Mesodermal cell (in vitro differentiated cells): ENCODE measurements around the gene ARHGAP10.
A peak's percentile ranks its signal among the peaks of the same experiment; 100 is the strongest.

Experiments used
- H3K27ac ChIP-seq: 2 replicates; pipeline ENCODE4 v1.7.0; 2013; ENCODE audit warnings: mild to moderate bottlenecking, low read depth, low read length, moderate library complexity; ENCODE audit not compliant: severe bottlenecking
- H3K36me3 ChIP-seq: 2 replicates; pipeline ENCODE4 v1.7.1; 2013; ENCODE audit warnings: mild to moderate bottlenecking, low read length, moderate library complexity; ENCODE audit not compliant: control insufficient read depth, insufficient read depth
- H3K4me1 ChIP-seq: one replicate; pipeline ENCODE4 v1.7.1; 2013; ENCODE audit warnings: mild to moderate bottlenecking, low read length; ENCODE audit not compliant: insufficient read depth, control insufficient read depth, poor library complexity, severe bottlenecking
- H3K4me3 ChIP-seq: 2 replicates; pipeline ENCODE4 v1.7.0; 2013; ENCODE audit warnings: low read length, control low read depth, mild to moderate bottlenecking; ENCODE audit not compliant: insufficient read depth, poor library complexity, severe bottlenecking; ENCODE audit errors: extremely low read depth
- H3K9me3 ChIP-seq: 2 replicates; pipeline ENCODE4 v1.7.1; 2013; ENCODE audit warnings: mild to moderate bottlenecking, low read length, moderate library complexity; ENCODE audit not compliant: control insufficient read depth
- WGBS, 2 experiments: methylation state at CpG; one replicate each; pipeline ENCODE4 v1.1.5; 2013; ENCODE audit warnings: missing lambda C conversion rate in 2 of 2; ENCODE audit not compliant: insufficient coverage in 2 of 2; 5-methylcytosine and 5-hydroxymethylcytosine counted together

Gene ARHGAP10

DNA sequence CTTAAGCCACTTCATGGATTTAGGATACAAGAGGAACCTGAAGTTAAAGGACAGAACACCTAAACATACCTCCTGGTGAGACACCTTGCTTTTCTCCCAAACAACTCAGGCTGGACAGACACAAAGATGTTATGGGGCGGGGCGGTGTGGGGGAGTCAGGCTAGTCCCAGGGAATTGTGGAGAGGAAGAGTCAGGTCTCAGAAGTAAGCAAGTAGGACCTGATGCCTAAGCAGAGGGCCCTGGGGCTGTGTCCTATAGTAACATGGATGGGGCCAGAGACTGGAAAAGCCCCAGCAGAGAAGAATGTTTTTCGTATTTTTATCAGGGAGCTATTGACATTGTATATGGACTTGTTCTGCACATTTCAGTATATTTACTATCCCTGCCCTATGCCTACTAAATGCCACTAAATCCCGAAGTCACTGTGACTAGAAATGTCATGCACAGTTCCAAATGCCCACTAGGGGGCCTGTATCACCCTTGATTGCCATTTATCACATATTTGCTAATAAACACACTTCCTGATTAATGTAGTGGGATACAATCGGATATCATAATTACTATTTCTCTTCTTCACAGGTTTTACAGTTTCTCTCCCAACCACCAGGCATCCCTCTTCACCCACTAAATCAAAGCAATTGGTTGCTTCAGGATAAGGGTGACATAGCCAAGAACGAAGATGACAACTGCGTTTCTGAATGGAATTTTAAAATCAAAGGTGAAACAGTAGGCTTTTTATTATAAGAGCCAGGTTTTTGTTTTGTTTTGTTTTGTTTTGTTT, 23.8 kb upstream of the ARHGAP10 start:
- H3K27ac ChIP-seq = no peak overlapping the region
- H3K4me3 ChIP-seq = no peak overlapping the region
- H3K9me3 ChIP-seq = no peaks in the 10 kb centered on the region
- no peaks in the 10 kb centered on the region for H3K36me3 ChIP-seq
- no peaks in the 10 kb centered on the region for H3K4me1 ChIP-seq
- 47 to 74% methylated on average over 3 of the region's 7 CpGs for WGBS, 2 experiments

DNA sequence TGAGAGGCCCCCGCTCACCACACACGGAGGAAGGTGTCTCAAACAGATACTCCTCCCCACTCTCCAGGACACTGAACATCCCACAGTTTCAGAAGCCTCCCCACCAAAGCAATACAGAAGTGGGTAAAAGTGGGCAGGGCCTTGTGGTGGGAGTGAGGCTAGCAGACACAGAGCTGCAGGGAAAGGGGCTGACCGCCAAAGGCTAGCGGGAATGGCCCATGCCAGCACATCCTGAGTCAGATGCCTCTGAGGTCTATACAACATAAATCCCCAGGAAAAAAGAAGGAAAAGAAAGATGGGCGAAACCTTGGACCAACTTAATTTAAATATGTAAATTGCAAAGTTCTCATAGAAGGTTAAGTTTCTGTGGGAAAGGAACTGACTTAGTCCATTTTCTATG, 21.9 kb upstream of the ARHGAP10 start:
- H3K36me3 ChIP-seq = no peaks in the 10 kb centered on the region
- WGBS, 2 experiments = no CpG with 5 or more reads among the region's 5 CpGs
- H3K4me3 ChIP-seq = no peak overlapping the region
- no peaks in the 10 kb centered on the region for H3K4me1 ChIP-seq
- H3K27ac ChIP-seq = no peak overlapping the region
- H3K9me3 ChIP-seq = no peaks in the 10 kb centered on the region

DNA sequence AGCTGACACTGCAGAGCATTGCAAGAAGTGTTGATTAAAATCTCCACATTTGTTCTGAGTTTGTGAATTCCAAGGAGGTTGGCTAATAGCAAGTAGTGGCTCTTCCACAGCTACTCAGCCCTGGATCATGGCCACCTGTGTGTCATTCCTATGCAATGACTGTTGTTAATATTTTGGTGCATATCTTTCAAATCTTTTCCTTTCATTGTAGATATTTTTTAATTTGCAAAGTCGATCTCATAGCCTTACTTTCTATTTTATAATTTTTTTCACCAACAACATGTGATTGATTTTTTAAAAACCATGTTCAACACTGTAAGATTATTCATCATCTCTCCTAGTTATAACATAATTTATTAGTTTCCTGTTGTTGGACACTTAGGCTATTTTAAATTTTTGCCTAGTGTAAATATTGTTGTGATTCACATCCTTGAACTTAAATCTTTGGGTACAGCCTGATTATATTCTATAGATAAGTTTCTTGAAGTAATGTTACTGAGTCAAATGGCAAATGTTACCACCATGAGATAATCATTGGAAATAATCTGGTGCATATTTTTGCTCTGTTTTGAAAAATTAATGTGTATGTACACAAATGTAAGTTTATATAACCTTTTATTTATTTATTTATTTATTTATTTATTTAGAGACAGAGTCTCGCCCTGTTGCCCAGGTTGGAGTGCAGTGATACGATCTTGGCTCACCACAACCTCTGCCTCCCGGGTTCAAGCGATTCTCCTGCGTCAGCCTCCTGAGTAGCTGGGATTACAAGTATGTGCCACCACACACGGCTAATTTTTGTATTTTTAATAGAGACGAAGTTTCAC, 17.1 kb upstream of the ARHGAP10 start:
- WGBS, 2 experiments = 93 to 98% methylated on average over 6 to 8 of the region's 8 CpGs
- Histone ChIP-seq H3K4me3 (no peak overlapping the region), H3K27ac (no peak overlapping the region), H3K36me3 (no peaks in the 10 kb centered on the region), H3K9me3 (no peaks in the 10 kb centered on the region), H3K4me1 (no peaks in the 10 kb centered on the region)

DNA sequence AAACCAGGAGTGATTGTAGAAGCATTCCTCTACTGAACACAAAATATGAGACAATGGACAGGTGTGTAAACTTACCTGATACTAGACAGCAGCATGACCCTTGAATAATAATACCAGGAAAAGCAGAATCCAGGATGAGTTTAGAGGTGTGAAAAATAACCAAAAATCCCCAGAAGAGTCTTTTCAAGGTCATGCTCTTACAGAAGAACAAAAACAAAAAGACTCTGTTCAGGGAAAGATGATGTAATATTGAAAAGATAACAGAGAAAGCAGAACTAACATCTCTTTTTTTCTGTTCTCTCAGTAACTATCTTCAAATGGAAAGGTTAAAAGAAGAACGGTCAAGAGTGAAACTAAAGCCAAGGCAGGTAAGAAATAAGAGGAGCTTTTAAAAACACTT, 14.0 kb upstream of the ARHGAP10 start:
- no peak overlapping the region for H3K4me3 ChIP-seq
- H3K9me3 ChIP-seq = no peaks in the 10 kb centered on the region
- H3K36me3 ChIP-seq = no peaks in the 10 kb centered on the region
- no peaks in the 10 kb centered on the region for H3K4me1 ChIP-seq
- no CpG with 5 or more reads among the region's 1 CpG for WGBS, 2 experiments
- no peak overlapping the region for H3K27ac ChIP-seq

DNA sequence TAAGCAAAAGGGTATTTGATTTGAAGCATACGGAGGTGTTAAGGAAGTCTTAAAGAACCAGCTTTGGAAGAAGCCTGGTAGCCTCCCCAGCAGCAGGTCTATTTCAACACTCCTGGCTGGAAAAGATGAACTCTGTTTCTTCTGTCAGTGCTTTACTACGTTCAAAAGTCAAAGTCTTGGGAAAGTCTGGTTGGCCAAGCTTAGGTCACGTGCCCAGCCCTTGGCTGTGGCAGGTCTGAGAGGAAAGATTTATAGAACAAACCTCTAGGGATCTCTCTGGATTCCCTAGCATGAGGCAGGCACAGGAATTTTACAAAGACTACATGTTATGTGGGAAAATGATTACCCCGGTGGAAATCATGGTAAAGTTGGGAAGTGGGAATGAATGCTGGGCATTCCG, 8.6 kb upstream of the ARHGAP10 start:
- H3K36me3 ChIP-seq = no peaks in the 10 kb centered on the region
- H3K4me1 ChIP-seq = no peaks in the 10 kb centered on the region
- 79 to 89% methylated on average over 1 to 2 of the region's 5 CpGs for WGBS, 2 experiments
- H3K27ac ChIP-seq = peak overlapping the region; percentile 23
- H3K4me3 ChIP-seq = no peak overlapping the region
- H3K9me3 ChIP-seq = no peaks in the 10 kb centered on the region

DNA sequence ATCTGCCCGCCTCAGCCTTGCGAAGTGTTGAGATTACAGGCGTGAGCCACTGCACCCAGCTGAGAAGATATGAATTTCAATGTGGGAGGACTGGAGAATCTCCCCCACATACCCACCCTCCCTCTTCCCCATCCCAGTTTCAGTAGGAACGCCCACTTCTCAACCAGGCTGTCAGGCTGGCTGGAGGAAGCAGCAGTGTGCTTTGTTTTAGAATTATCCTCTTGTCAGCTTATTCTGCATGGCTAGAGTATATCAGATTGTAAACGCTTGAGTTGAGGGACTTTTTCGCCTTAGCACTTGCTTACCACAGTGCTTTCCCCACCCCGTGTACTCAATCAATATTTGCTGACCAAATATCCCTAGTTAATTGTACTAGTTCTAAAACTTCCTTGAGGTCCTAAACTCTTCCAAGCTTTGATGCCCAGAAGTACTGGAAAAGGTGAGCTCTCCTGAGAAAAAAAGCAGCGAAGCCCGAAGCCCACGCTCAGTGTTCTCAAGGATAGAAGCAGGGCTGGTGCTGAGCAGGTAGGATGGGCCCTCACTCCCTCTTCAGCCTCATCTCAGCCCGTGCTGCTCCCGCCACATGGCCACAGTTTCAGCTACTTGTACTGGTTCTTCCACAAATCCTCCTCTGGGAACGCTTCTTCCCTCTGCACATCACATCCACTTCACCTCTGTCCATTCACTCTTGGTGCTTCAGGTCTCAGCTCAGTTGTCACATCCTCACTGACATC, 7.3 kb upstream of the ARHGAP10 start:
- Histone ChIP-seq H3K4me1 (no peaks in the 10 kb centered on the region), H3K4me3 (no peak overlapping the region), H3K9me3 (no peaks in the 10 kb centered on the region), H3K36me3 (no peaks in the 10 kb centered on the region), H3K27ac (no peak overlapping the region)
- WGBS, 2 experiments = 49 to 89% methylated on average over 5 to 9 of the region's 13 CpGs

DNA sequence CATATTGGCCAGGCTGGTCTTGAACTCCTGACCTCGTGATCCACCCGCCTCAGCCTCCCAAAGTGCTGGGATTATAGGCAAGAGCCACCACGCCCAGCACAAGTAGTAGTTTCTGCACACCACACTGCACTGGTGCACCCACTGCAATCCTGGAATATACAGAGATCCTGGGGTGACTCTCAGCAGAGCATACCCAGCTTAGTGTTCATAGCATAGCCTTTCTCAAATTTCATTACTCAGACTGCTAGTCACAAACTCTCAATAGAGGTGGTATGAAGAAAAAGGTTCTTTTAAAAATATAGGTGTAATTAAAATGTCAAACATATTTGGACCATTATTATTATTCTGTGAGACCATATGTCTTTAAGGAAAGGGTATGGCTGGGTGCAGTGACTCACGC, 6.2 kb upstream of the ARHGAP10 start:
- WGBS, 2 experiments = 96 to 98% methylated on average over 3 of the region's 4 CpGs
- H3K4me1 ChIP-seq = peaks cover 8% of the 10 kb centered on the region

DNA sequence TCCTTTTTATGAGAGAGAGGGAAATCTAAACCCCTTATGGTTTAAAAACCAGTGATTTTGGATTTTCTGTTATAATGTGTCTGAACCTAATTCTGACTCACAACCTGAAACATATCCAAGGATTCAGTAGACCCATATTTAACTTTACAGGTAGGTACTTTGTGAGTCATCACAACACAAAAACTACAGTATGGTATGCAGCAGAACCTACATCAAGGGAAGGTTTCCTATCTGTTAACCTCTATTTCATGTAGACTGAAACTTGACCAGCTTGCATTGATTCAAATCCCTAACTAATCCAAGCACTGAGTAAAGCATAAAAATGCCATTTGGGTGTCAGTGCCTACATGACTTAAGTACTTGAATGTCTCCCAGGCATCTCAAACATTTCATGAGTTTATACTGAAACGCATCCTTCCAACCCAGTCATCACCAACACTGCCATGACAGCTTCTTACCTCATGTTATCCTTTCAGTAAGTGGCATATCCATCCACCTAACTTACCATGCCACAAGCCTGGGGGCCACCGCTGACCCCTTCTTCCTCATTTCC, 4.3 kb upstream of the ARHGAP10 start:
- Histone ChIP-seq H3K27ac (no peak overlapping the region), H3K4me3 (no peak overlapping the region), H3K36me3 (no peaks in the 10 kb centered on the region), H3K9me3 (no peaks in the 10 kb centered on the region), H3K4me1 (peaks cover 8% of the 10 kb centered on the region)
- 90 to 100% methylated on average over 2 of the region's 2 CpGs for WGBS, 2 experiments

More for the DNA sequence above, 6.2 kb upstream of the ARHGAP10 start:
- no peak overlapping the region for H3K27ac ChIP-seq
- no peaks in the 10 kb centered on the region for H3K36me3 ChIP-seq
- H3K9me3 ChIP-seq = no peaks in the 10 kb centered on the region
- no peak overlapping the region for H3K4me3 ChIP-seq

DNA sequence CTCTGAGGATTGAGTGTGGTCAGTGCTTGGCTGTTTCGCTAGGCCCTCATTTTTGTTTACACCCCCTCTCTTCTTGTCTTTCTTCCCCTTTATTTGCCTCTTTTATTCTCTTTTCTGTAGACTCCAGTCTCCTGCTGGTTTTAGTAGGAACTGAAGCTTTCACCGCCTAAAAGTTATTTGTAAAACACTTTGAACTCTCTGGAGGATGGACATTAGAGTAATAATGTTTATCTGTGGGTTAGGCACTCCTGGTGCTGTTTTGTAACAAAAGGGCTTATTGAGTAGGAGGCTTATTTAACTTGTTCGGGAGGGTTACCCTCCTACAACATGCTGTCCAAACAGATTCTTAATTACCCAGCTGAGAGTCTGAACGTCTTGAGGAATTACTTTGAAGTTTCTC, 1.6 kb upstream of the ARHGAP10 start:
- H3K4me3 ChIP-seq = no peak overlapping the region
- WGBS, 2 experiments = 80% methylated on average over 1 of the region's 4 CpGs; no CpG with 5 or more reads in 1 of the 2 experiments
- no peaks in the 10 kb centered on the region for H3K9me3 ChIP-seq
- peaks cover 28% of the 10 kb centered on the region for H3K4me1 ChIP-seq
- peak overlapping the region; percentile 16 for H3K27ac ChIP-seq
- no peaks in the 10 kb centered on the region for H3K36me3 ChIP-seq

DNA sequence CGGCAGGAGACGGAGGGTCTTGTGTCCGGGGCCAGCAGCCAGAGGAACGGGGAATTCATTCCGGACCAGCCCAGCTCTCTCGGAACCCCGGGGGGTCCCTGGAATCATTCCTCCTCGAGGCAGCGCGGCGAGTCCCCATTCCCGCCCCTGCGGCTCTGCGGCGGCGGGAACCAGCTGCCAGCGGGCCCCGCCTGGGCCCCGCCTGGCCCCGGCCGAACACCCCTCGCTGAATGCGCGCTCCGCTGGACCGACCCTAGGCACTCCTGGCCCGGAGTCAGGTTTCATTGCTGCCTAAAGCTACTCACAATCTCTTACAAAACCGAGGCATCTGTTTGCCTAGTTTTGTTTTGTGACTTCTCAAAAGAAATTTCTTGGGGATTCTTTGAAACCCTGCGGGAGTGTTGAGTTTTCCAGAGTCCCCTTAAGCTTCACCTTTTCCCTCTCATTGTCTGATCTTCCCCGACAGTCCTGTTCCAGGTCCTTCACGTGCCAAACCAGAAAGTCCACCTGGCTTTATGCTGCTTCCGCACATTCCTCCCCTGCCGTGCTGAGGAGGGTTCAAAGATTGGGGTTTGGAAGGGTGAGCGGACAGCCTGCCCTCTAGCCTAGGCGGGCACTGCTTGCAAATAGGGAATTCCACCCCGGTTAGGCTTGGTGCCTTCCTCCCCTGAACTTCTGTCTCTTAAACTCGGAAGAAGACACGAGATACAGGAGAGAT, 789 bp downstream of the ARHGAP10 start:
- Histone ChIP-seq H3K4me1 (peaks cover 42% of the 10 kb centered on the region), H3K4me3 (peak overlapping the region; percentile 84), H3K27ac (peak overlapping the region; percentile 52), H3K9me3 (no peaks in the 10 kb centered on the region), H3K36me3 (no peaks in the 10 kb centered on the region)
- WGBS, 2 experiments = 0 to 2% methylated on average over 26 to 27 of the region's 38 CpGs
